NCI-H2171 treated with DMSO at 0.1 percent for 48 hours (cell line): ENCODE data around the gene EIF1.
A peak's percentile ranks its signal among the peaks of the same experiment; 100 is the strongest.

Experiments used
- DNase-seq: peaks from one replicate; lab custom pipeline; 2025; lab: John Stamatoyannopoulos, UW

Gene EIF1

DNA sequence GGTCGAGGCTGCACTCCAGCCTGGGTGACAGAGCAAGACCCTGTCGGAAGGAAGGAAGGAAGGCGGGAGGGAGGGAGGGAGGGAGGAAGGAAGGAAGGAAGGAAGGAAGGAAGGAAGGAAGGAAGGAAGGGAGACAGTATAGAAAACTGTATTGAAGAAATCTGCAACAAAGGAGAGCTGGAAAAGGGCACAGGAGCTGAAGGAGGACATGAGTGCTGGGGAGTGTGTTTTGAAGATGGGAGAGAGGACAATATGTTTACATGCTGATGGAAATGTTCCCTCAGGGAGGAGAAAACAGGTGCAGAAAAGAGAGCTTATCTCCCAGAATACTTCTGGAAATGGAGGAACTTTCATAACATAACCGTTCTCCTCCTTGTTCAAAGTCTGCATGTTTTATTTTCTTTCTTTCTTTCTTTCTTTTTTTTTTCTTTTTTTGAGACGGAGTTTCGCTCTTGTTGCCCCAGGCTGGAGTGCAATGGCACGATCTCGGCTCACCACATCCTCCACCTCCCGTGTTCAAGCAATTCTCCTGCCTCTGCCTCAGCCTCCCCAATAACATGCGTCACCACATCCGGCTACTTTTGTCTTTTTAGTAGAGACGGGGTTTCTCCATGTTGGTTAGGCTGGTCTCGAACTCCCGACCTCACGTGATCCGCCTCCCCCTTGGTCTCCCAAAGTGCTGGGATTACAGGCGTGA is 48.4 kb downstream of the EIF1 start:
- no peak for DNase-seq

DNA sequence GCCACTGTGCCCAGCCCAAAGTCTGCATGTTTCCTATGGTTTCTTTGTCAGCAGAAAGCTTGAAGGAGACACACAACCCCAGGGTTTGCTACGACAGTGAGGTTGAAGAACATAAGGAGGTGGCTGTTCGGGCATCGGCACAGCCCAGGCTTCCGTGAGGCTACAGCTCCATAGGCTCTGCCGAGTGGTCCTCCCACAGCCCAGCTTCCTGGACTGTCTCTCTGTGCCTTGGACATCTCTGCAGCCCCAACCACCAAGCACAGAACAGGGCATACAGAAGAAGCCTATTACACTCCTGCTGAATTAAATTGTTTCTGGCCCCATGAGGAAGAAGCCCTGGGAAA is 49.0 kb downstream of the EIF1 start:
- no peak for DNase-seq

DNA sequence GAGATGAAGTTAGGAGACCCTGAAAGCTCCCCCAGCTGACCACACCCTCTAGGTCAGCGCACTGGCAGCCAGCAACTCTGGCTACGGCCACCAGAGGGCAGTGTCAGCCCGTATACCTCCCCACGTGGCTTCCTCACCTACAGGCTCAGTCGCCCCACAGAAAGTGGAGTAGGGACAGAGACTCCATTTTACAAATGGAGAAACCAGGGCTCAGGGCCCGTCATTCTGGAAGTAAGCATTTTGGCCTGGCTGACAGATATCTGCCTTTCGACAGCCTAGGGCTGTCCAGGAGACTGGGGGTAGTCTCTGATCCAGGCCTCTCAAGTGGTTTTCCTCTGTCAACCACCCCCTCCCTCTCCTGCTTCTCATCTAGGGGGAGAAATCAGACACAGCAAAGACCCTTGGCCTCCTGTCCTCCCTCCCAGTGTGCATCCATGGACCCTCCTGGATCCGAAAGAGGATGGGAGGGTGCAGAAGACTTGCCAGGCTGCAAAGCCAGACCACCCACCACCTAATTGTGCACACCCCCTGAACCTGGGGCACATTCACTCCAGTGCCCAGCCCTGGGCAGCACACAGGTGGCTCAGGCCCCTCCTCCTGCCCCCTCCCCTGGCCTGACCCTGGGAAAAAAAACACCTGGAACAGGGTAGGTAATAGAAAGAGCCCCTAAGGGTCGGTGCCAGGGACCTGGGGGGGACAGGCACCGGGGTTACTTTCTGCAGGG is 49.6 kb downstream of the EIF1 start:
- DNase-seq, result peak; percentile 74

DNA sequence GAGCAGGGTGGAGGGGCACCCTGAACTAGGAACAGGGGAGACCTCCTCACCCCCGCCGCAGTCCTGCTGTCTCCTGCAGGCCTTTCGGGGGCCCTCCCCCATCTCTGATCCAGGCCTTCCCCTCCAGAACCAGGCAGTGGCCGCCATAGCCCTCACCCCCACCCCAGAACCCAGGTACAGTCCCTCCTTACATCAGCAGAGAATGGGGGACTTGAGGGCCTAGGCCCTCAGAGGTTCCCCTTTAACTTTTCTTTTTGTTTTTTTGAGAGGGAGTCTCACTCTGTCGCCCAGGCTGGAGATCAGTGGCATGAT is 50.1 kb downstream of the EIF1 start:
- no peak for DNase-seq

DNA sequence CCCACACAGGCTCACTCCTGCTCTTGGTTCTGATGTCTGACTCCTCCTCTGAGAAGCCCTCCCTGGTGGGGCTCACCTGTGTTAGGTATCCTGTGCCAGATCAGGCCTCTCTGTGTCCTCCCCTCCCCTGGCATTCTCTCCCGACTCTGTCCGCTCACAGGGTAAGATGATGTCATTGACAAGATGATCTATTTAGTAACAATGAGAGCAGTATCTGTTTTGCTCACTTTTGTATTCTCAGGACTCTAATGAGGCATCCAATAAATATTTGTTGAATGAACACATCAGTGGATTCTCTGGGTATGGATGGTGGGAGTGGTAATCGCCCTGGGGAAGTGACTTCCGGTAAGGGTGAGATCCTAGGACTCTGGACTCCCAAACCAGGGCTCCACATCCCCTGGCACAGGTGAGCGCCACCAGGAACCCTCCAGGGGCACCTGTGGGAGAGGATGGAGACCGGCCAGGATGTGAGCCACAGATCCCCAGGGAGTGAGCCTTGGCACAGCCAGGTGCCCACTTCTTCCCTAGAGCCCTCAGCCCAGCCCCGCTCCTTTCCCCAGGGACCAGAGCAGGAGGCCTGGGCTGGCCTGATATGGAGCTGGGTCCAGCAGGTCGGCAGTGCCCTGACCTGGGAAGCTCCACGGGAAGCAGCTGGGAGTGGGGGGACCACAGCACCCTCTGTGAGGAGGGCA is 51.1 kb downstream of the EIF1 start:
- no peak for DNase-seq

DNA sequence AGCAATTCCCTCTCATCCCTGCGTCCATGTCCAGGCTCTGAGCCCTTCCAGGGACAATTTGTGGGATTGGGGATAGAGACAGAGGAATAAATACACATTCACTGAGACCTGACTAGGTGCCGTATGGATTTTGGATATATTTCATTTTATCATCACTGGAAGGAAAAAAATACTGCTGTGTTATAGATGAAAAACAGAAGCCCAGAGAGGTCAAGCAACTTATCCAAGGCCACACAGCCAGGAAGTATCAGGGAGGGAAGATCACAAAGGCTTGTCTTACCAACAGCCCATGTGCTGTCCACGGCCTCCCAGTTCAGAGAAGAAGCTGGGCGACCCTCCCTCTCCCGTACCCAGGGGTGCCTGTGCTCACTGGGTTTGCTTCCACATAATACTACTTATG is 51.8 kb downstream of the EIF1 start:
- no peak for DNase-seq

DNA sequence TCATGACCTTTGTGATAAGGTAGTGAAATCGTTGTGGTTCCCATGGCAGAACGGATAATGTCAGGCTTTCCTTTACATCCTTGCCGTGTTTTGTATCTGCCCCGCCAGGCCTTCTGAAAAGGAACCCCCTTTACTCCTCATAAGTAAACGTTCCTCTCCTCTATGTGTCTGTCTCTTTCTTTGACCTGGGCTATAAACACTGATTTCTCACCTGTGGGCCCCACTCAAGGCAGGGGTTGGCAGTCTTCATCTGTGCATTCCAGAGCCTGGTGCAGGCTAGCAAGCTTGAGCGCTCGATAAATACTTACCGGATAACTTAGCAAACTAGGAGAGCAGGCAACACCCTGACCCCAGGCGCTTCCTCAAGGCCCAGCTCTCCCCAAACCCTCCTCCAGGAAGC is 53.0 kb downstream of the EIF1 start:
- DNase-seq, result no peak
